Body of pancreas (tissue), 4 donors: Measurements from ENCODE around the gene RARB.

Source experiments
- CTCF ChIP-seq, 7 experiments: fragments of 450-650 bp in 4 of 7; fragments of 200-600 bp in 3 of 7; sonication (generic) in 3 of 7; IDR thresholded peaks; one replicate each; pipeline ENCODE4 v1.5.1; 2016 to 2019; ENCODE audit warnings: antibody characterized with exemption in 7 of 7
- POLR2A ChIP-seq, 3 donors: fragments of 450-650 bp; IDR thresholded peaks; one replicate each; pipeline ENCODE4 v1.6.1; 2016; ENCODE audit warnings: antibody characterized with exemption in 3 of 3, mild to moderate bottlenecking in 2 of 3

- TF ChIP-seq POLR2A (IDR thresholded peaks at IDR 0.05) (no peak), CTCF (IDR thresholded peaks at IDR 0.05) (no peak)
These were observed 27.5 kb upstream of the RARB start for GRCh38 chr3:25400587-25400986.
